ENCODE data around the gene SLC30A7.
"Not testable (repeated sequence)": the region's sequence is repeated elsewhere in the genome, so short reads cannot be mapped to it uniquely, and the experiment has no call there.

The SLC30A7 gene

GRCh38 chr1:100942304-100943046 lies 46.6 kb downstream of the SLC30A7 start:
- DNase-seq = no peak

- DNase-seq = no peak
Observed at GRCh38 chr1:100943533-100943932, 47.6 kb downstream of the SLC30A7 start.

- DNase-seq = not testable (repeated sequence)
Observed at GRCh38 chr1:100946064-100946463, 50.2 kb downstream of the SLC30A7 start.

- DNase-seq = not testable (repeated sequence)
Observed at GRCh38 chr1:100947816-100948215, 51.9 kb downstream of the SLC30A7 start.

GRCh38 chr1:100948721-100949405 lies 53.0 kb downstream of the SLC30A7 start:
- not testable (repeated sequence) for DNase-seq

- DNase-seq = not testable (repeated sequence)
Observed at GRCh38 chr1:100949515-100950158, 53.7 kb downstream of the SLC30A7 start.

GRCh38 chr1:100950337-100950736 lies 54.4 kb downstream of the SLC30A7 start:
- no peak for DNase-seq

- no peak for DNase-seq
Observed at GRCh38 chr1:100950781-100951180, 54.9 kb downstream of the SLC30A7 start.

GRCh38 chr1:100952104-100952745 lies 56.3 kb downstream of the SLC30A7 start:
- DNase-seq = no peak

GRCh38 chr1:100952970-100953369 lies 57.1 kb downstream of the SLC30A7 start:
- not testable (repeated sequence) for DNase-seq

- DNase-seq = no peak
Observed at GRCh38 chr1:100953960-100954730, 58.3 kb downstream of the SLC30A7 start.

GRCh38 chr1:100955322-100955721 lies 59.4 kb downstream of the SLC30A7 start:
- no peak for DNase-seq

GRCh38 chr1:100959502-100960060 lies 63.7 kb downstream of the SLC30A7 start:
- no peak for DNase-seq

- no peak for DNase-seq
Observed at GRCh38 chr1:100960098-100960497, 64.2 kb downstream of the SLC30A7 start.

GRCh38 chr1:100968621-100969020 lies 72.7 kb downstream of the SLC30A7 start:
- DNase-seq = no peak

- DNase-seq = no peak
Observed at GRCh38 chr1:100969327-100969726, 73.4 kb downstream of the SLC30A7 start.

GRCh38 chr1:100971021-100971420 lies 75.1 kb downstream of the SLC30A7 start:
- DNase-seq = no peak

- no peak for DNase-seq
Observed at GRCh38 chr1:100972185-100972584, 76.3 kb downstream of the SLC30A7 start.

- no peak for DNase-seq
Observed at GRCh38 chr1:100976936-100977335, 81.0 kb downstream of the SLC30A7 start.

GRCh38 chr1:100979631-100980030 lies 83.7 kb downstream of the SLC30A7 start:
- no peak for DNase-seq

- DNase-seq = no peak
Observed at GRCh38 chr1:100982793-100983192, 86.9 kb downstream of the SLC30A7 start.

GRCh38 chr1:100988121-100988520 lies 92.2 kb downstream of the SLC30A7 start:
- no peak for DNase-seq

Data from NCI-H1694 (cell line).